Measurements from ENCODE around the gene CFAP91.

CFAP91 gene

GRCh38 chr3:119743921-119744320 lies 41.1 kb downstream of the CFAP91 start:
- DNase-seq (ENCODE audit: low read depth in 3 of 3), result no peak

- DNase-seq (ENCODE audit: low read depth in 3 of 3), result no peak
Observed at GRCh38 chr3:119745942-119746341, 43.1 kb downstream of the CFAP91 start.

GRCh38 chr3:119746423-119746822 lies 43.6 kb downstream of the CFAP91 start:
- no peak for DNase-seq (ENCODE audit: low read depth in 3 of 3)

- no peak for DNase-seq (ENCODE audit: low read depth in 3 of 3)
Observed at GRCh38 chr3:119747357-119747756, 44.5 kb downstream of the CFAP91 start.

- no peak for DNase-seq (ENCODE audit: low read depth in 3 of 3)
Observed at GRCh38 chr3:119748991-119749390, 46.2 kb downstream of the CFAP91 start.

GRCh38 chr3:119751423-119751822 lies 48.6 kb downstream of the CFAP91 start:
- no peak for DNase-seq (ENCODE audit: low read depth in 3 of 3)

Measured in stimulated activated CD4-positive, alpha-beta T cell treated with anti-CD3 and anti-CD28 coated beads, TNF-alpha, amount 100 ng/mL, for 48 hours (primary cell).